ENCODE data around the gene SOD1.

DNA sequence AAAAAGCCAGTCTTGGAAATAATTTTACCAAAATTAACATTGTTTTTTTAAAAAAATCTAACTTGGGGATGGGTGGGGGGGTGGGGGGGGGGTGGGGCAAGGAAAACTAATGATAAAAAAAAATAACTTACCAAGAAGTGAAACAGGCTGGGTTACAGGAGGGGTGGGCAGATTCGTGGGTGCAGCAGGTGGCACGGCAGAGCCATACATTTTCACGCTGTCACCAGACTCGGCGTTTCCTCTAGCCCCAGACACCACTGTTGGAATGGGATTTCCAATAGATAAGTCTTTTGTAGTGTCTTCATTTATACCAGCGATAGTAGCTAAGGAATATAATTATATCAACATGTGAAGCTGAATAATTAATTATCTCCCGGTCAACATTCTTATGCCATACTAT, 25.4 kb downstream of the SOD1 start:
- TF ChIP-seq CTCF (IDR thresholded peaks at IDR 0.05; ENCODE audit: low read length) (no peak), EZH2 (IDR thresholded peaks at IDR 0.05; ENCODE audit: borderline replicate concordance, low read length) (no peak)

Data from OCI-LY1 (cell line).